IMR-90 (cell line): ENCODE data around the gene TBC1D4. TPM values are rescaled to one million over a fixed set of nuclear protein-coding genes. Genes with fewer than 3 reads are reported as not detected.

Source experiments
- ATAC-seq: fragments of 200-7000 bp; cut with Tn5 transposase; 2 replicates; pipeline ENCODE4 v1.9.1; 2020; ENCODE audit warnings: low read depth, mild to moderate bottlenecking, moderate library complexity
- BruUV-seq: library from RNA; stranded (reverse); fragments of 400-500 nt; replicated peaks from 2 replicates; lab custom pipeline; 2021; lab: Mats Ljungman, UMichigan
- CTCF ChIA-PET: fragments of 300-600 bp; formaldehyde crosslinking; extraction: SDS; loops from one replicate; lab custom pipeline; 2021; ENCODE audit warnings: antibody characterized with exemption; lab: Yijun Ruan, JAX
- POLR2A ChIA-PET: fragments of 300-600 bp; sonication (Branson Sonifier 250); formaldehyde crosslinking; loops from one replicate; lab custom pipeline; 2022; ENCODE audit warnings: antibody characterized with exemption; ENCODE audit not compliant: unreplicated experiment; lab: Charles Lee
- DNase-seq: peaks from one replicate; pipeline ENCODE4 v3.0.0; 2013
- H2AFZ ChIP-seq: replicated peaks from 2 replicates; pipeline ENCODE3; 2013; ENCODE audit warnings: low read length, mild to moderate bottlenecking; ENCODE audit not compliant: poor library complexity
- H2AK5ac ChIP-seq: 2 replicates; pipeline ENCODE4 v1.6.1; 2013; ENCODE audit warnings: low read depth, low read length, inconsistent platforms
- H2AK9ac ChIP-seq: replicated peaks from 2 replicates; pipeline ENCODE3; 2013; ENCODE audit warnings: mild to moderate bottlenecking, low read depth, low read length, moderate library complexity; ENCODE audit not compliant: poor library complexity
- H2BK120ac ChIP-seq: 2 replicates; pipeline ENCODE4 v1.6.1; 2013; ENCODE audit warnings: low read depth, low read length, inconsistent platforms
- H2BK15ac ChIP-seq: 3 replicates; pipeline ENCODE4 v1.6.1; 2013; ENCODE audit warnings: low read depth, low read length, inconsistent platforms
- H2BK20ac ChIP-seq: 2 replicates; pipeline ENCODE4 v1.6.1; 2013; ENCODE audit warnings: low read depth, mild to moderate bottlenecking, inconsistent platforms, low read length, moderate library complexity
- H2BK5ac ChIP-seq: 2 replicates; pipeline ENCODE4 v1.6.1; 2013; ENCODE audit warnings: mild to moderate bottlenecking, low read depth, low read length, inconsistent platforms; ENCODE audit not compliant: poor library complexity, severe bottlenecking
- H3K14ac ChIP-seq: replicated peaks from 2 replicates; pipeline ENCODE4 v1.6.1; 2013; ENCODE audit warnings: low read depth, low read length, inconsistent platforms
- H3K18ac ChIP-seq: 2 replicates; pipeline ENCODE4 v1.6.1; 2013; ENCODE audit warnings: low read depth, low read length, control low read depth
- H3K23ac ChIP-seq: 2 replicates; pipeline ENCODE4 v1.6.1; 2013; ENCODE audit warnings: low read depth, low read length, inconsistent platforms
- H3K27ac ChIP-seq: 2 replicates; pipeline ENCODE4 v1.5.1; 2013; ENCODE audit warnings: mild to moderate bottlenecking, control low read depth, low read length; ENCODE audit not compliant: insufficient read depth
- H3K27me3 ChIP-seq: 2 replicates; pipeline ENCODE4 v1.6.1; 2013; ENCODE audit warnings: low read length; ENCODE audit not compliant: control insufficient read depth, insufficient read depth
- H3K36me3 ChIP-seq: 2 replicates; pipeline ENCODE4 v1.6.1; 2013; ENCODE audit warnings: low read length, mixed read lengths; ENCODE audit not compliant: control insufficient read depth, insufficient read depth
- H3K4ac ChIP-seq: 2 replicates; pipeline ENCODE4 v1.6.1; 2013; ENCODE audit warnings: low read depth, low read length, inconsistent platforms
- H3K4me1 ChIP-seq: 2 replicates; pipeline ENCODE4 v1.6.1; 2013; ENCODE audit warnings: low read length, mixed read lengths; ENCODE audit not compliant: control insufficient read depth, insufficient read depth
- H3K4me2 ChIP-seq: 2 replicates; pipeline ENCODE4 v1.6.1; 2013; ENCODE audit warnings: low read depth, mild to moderate bottlenecking, control low read depth, low read length, moderate library complexity
- H3K4me3 ChIP-seq: 2 replicates; pipeline ENCODE4 v1.5.1; 2013; ENCODE audit warnings: low read depth, mild to moderate bottlenecking, control low read depth, low read length, moderate library complexity; ENCODE audit not compliant: insufficient read depth
- H3K56ac ChIP-seq: 2 replicates; pipeline ENCODE4 v1.6.1; 2013; ENCODE audit warnings: low read length, inconsistent platforms; ENCODE audit not compliant: insufficient read depth; ENCODE audit errors: extremely low read depth
- H3K79me1 ChIP-seq, 2 experiments: 2 replicates each; pipeline ENCODE4 v1.6.1; 2013; ENCODE audit warnings: low read length in 2 of 2, inconsistent platforms in 1 of 2, low read depth in 1 of 2
- H3K9ac ChIP-seq: 2 replicates; pipeline ENCODE4 v1.6.1; 2013; ENCODE audit warnings: low read depth, low read length, control low read depth
- H3K9me1 ChIP-seq: 2 replicates; pipeline ENCODE4 v1.6.1; 2013; ENCODE audit warnings: low read length, inconsistent platforms; ENCODE audit not compliant: insufficient read depth
- H3K9me3 ChIP-seq: 2 replicates; pipeline ENCODE4 v1.6.1; 2013; ENCODE audit warnings: low read length; ENCODE audit not compliant: control insufficient read depth, insufficient read depth
- H4K20me1 ChIP-seq: 2 replicates; pipeline ENCODE4 v1.6.1; 2013; ENCODE audit warnings: low read length, inconsistent platforms; ENCODE audit not compliant: insufficient read depth
- H4K5ac ChIP-seq: 2 replicates; pipeline ENCODE4 v1.6.1; 2013; ENCODE audit warnings: mild to moderate bottlenecking, low read depth, low read length, control low read depth
- H4K8ac ChIP-seq, 2 experiments: 2 replicates each; pipeline ENCODE4 v1.6.1; 2013; ENCODE audit warnings: low read depth in 2 of 2, low read length in 2 of 2, control low read depth in 1 of 2, inconsistent platforms in 1 of 2
- H4K91ac ChIP-seq: 2 replicates; pipeline ENCODE4 v1.6.1; 2013; ENCODE audit warnings: low read depth, low read length, inconsistent platforms; ENCODE audit not compliant: insufficient read depth
- BHLHE40 ChIP-seq: fragments of 150-350 bp; IDR thresholded peaks from 2 replicates; pipeline ENCODE4 v1.6.1; 2016; ENCODE audit warnings: mild to moderate bottlenecking, low read depth, low read length
- CEBPB ChIP-seq: IDR thresholded peaks from 2 replicates; pipeline ENCODE4 v1.6.1; 2012; ENCODE audit warnings: low read depth, low read length, improper control_type of control experiment
- ELK1 ChIP-seq: fragments of 150-350 bp; IDR thresholded peaks from 2 replicates; pipeline ENCODE4 v1.6.1; 2016; ENCODE audit warnings: low read depth, mild to moderate bottlenecking, low read length, moderate library complexity, borderline replicate concordance
- MAFK ChIP-seq: IDR thresholded peaks from 2 replicates; pipeline ENCODE4 v1.6.1; 2012; ENCODE audit warnings: low read depth, low read length, improper control_type of control experiment
- MAZ ChIP-seq: IDR thresholded peaks from 2 replicates; pipeline ENCODE4 v1.6.1; 2012; ENCODE audit warnings: low read depth, mild to moderate bottlenecking, low read length, improper control_type of control experiment, moderate library complexity, borderline replicate concordance
- POLR2A ChIP-seq: IDR thresholded peaks from 2 replicates; pipeline ENCODE4 v1.6.1; 2012; ENCODE audit warnings: mild to moderate bottlenecking, low read depth, low read length
- SMC3 ChIP-seq: fragments of 150-350 bp; IDR thresholded peaks from 2 replicates; pipeline ENCODE4 v1.6.1; 2016; ENCODE audit warnings: low read depth, mild to moderate bottlenecking, antibody characterized with exemption, low read length, moderate library complexity
- WGBS, 2 experiments: methylation state at CpG; one replicate each; pipeline versions ENCODE4 v1.1.5 to v1.1.7; 2013; ENCODE audit warnings: missing lambda C conversion rate in 2 of 2; ENCODE audit not compliant: insufficient read length in 1 of 2; ENCODE audit errors: extremely low coverage in 2 of 2; 5-methylcytosine and 5-hydroxymethylcytosine counted together
- dilution Hi-C: fragments of 300-500 bp; cut with HindIII; formaldehyde crosslinking; loops from one replicate; pipeline ENCODE4 v1.14.3; 2018; ENCODE audit warnings: low sequenced_read_pairs; ENCODE audit not compliant: unreplicated experiment
- in situ Hi-C: fragments of 300-500 bp; cut with MboI; formaldehyde crosslinking; loops from 3 replicates; pipeline ENCODE4 v1.14.3; 2019; ENCODE audit warnings: low sequenced_read_pairs, inconsistent platforms, mixed read lengths
- intact Hi-C: fragments of 100-400 bp; cut with micrococcal nuclease; formaldehyde crosslinking; loops from 2 replicates; pipeline ENCODE4 v1.10.0; 2022
- polyA plus RNA-seq, 3 experiments: library from polyadenylated mRNA; depleted of rRNA; stranded (reverse); fragments of >200 nt; gene quantifications; 2 replicates each; pipeline ENCODE4 v1.2.3, GENCODE V29; 2012; ENCODE audit warnings: low replicate concordance in 1 of 3
- total RNA-seq: library from RNA; depleted of rRNA; stranded (reverse); fragments of >200 nt; gene quantifications from 2 replicates; pipeline ENCODE4 v1.2.3, GENCODE V29; 2012

The TBC1D4 gene
- total and polyA plus RNA-seq, 2 of the 4 experiments (the other 2 are of a cell fraction) = 7.5 to 22.8 TPM

DNA sequence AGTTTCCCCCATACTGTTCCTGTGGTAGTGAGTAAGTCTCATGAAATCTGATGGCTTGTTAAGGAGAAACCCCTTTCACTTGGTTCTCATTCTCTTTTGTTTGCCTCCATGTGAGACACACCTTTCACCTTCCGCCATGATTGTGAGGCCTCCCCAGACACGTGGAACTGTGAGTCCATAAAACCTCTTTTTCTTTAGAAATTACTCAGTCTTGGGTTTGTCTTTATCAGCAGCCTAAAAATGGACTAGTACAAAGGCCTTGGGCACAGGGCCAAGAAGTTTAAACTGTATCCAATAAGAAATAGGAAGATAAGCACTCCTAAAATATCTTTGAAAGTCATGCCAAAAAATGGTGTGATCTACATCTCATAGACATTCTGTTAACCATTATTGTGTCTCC lies 176.9 kb downstream of the TBC1D4 start:
- H4K91ac ChIP-seq = no peak overlapping the region
- H3K4me2 ChIP-seq = no peak overlapping the region
- no peak overlapping the region for H3K23ac ChIP-seq
- H3K27ac ChIP-seq = no peak overlapping the region
- H4K8ac ChIP-seq = no peak overlapping the region
- no peaks in the 10 kb centered on the region for H3K79me1 ChIP-seq
- intact Hi-C loops (no loop called here), dilution Hi-C loops (no loop called here), in situ Hi-C loops (no loop called here)
- POLR2A ChIA-PET = no interaction called here
- H2BK120ac ChIP-seq = no peak overlapping the region
- H3K18ac ChIP-seq = no peak overlapping the region
- 100% methylated on average over 1 of the region's 2 CpGs; no CpG with 5 or more reads in 1 of the 2 experiments for WGBS, 2 experiments
- H4K20me1 ChIP-seq = no peaks in the 10 kb centered on the region
- H2AFZ ChIP-seq = no peak overlapping the region
- H3K56ac ChIP-seq = no peak overlapping the region
- H3K4me3 ChIP-seq = no peak overlapping the region
- H3K36me3 ChIP-seq = no peaks in the 10 kb centered on the region
- no peak overlapping the region for H2BK5ac ChIP-seq
- TF ChIP-seq CEBPB (no peak), MAZ (no peak), ELK1 (no peak), MAFK (no peak), POLR2A (no peak), SMC3 (no peak), BHLHE40 (no peak)
- no peak overlapping the region for H2AK9ac ChIP-seq
- H2BK20ac ChIP-seq = no peak overlapping the region
- BruUV-seq = no TSS peak
- no peaks in the 10 kb centered on the region for H3K9me1 ChIP-seq
- H3K4me1 ChIP-seq = peaks cover 2% of the 10 kb centered on the region
- no peak overlapping the region for H4K5ac ChIP-seq
- no peak for DNase-seq
- no peak overlapping the region for H3K4ac ChIP-seq
- no peaks in the 10 kb centered on the region for H3K9me3 ChIP-seq
- no peak overlapping the region for H2AK5ac ChIP-seq
- no peak for ATAC-seq
- no peak overlapping the region for H2BK15ac ChIP-seq
- CTCF ChIA-PET = no interaction called here
- H3K14ac ChIP-seq = no peak overlapping the region
- no peaks in the 10 kb centered on the region for H3K27me3 ChIP-seq
- no peak overlapping the region for H3K9ac ChIP-seq
